Muscle layer of colon (tissue), 2 donors: Measurements from ENCODE around the gene ADIPOQ.
"Not testable (repeated sequence)": the region's sequence is repeated elsewhere in the genome, so short reads cannot be mapped to it uniquely, and the experiment has no call there.

Experiments used
- H3K27ac ChIP-seq: one replicate; pipeline ENCODE4 v1.7.0; 2013; ENCODE audit warnings: low read depth, mild to moderate bottlenecking, low read length, moderate library complexity
- H3K27me3 ChIP-seq, 2 donors: one replicate each; pipeline ENCODE4 v1.7.0; 2013; ENCODE audit warnings: low read length in 2 of 2, mild to moderate bottlenecking in 2 of 2; ENCODE audit not compliant: insufficient read depth in 2 of 2, control insufficient read depth in 1 of 2
- H3K36me3 ChIP-seq: one replicate; pipeline ENCODE4 v1.7.0; 2013; ENCODE audit warnings: mild to moderate bottlenecking, low read length; ENCODE audit not compliant: insufficient read depth
- H3K4me1 ChIP-seq: one replicate; pipeline ENCODE4 v1.7.0; 2013; ENCODE audit warnings: mild to moderate bottlenecking, low read length; ENCODE audit not compliant: insufficient read depth
- H3K4me3 ChIP-seq, 2 donors: one replicate each; pipeline ENCODE4 v1.7.0; 2013; ENCODE audit warnings: low read length in 2 of 2, low read depth in 1 of 2, mild to moderate bottlenecking in 1 of 2, moderate library complexity in 1 of 2
- H3K9ac ChIP-seq: one replicate; pipeline ENCODE4 v1.7.0; 2013; ENCODE audit warnings: low read length
- H3K9me3 ChIP-seq: one replicate; pipeline ENCODE4 v1.7.0; 2013; ENCODE audit warnings: mild to moderate bottlenecking, low read length
- donor health status: abdominal sarcoma.
- donor health status: Adenocarcinoma of cecum.

ADIPOQ gene

DNA sequence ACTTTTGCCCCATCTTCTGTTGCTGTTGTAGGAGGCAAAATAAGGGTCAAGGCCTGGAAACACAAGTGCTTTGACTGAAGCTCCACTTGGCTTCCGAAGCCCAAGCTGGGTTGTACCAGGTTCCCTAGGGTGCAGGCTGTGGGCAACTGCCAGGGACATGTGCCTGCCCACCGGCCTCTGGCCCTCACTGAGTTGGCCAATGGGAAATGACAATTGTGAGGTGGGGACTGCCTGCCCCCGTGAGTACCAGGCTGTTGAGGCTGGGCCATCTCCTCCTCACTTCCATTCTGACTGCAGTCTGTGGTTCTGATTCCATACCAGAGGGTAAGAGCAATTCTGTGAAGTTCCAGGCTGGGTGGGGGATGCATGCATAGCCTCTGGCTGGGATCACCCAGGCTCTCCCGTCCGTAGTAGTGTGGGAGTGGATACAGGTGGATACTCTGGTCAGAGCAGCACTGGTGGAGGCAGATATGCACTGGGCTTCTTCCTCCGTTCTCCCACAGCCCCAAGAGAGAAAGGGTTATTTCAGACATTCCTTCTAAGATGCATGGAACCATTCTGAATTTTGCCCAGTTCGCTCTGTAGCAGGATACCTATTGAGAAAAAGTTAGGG lies at the start of gene ADIPOQ:
Gene ADIPOQ, plus strand, starts transcription at position 285 of the 613 bp plus-strand sequence. CDS start 10,349 bp downstream, outside the sequence.
- no peak within 1 kb of the TSS for H3K4me3 ChIP-seq
- H3K27me3 ChIP-seq: no peaks in the 10 kb centered on the region
- no peaks in the 10 kb centered on the region for H3K36me3 ChIP-seq
- no peak within 1 kb of the TSS for H3K9ac ChIP-seq
- H3K27ac ChIP-seq: no peak within 1 kb of the TSS
- no peaks in the 10 kb centered on the region for H3K4me1 ChIP-seq
- H3K9me3 ChIP-seq: no peaks in the 10 kb centered on the region

- no peaks in the 10 kb centered on the region for H3K9me3 ChIP-seq
- H3K4me1 ChIP-seq: no peaks in the 10 kb centered on the region
- no peak overlapping the region for H3K4me3 ChIP-seq
- H3K36me3 ChIP-seq: peaks cover 19% of the 10 kb centered on the region
- H3K27me3 ChIP-seq: no peaks in the 10 kb centered on the region
- no peak overlapping the region for H3K27ac ChIP-seq
- no peak overlapping the region for H3K9ac ChIP-seq
Measured at GRCh38 chr3:186798239-186798874, 44.2 kb upstream of the ADIPOQ start.

DNA sequence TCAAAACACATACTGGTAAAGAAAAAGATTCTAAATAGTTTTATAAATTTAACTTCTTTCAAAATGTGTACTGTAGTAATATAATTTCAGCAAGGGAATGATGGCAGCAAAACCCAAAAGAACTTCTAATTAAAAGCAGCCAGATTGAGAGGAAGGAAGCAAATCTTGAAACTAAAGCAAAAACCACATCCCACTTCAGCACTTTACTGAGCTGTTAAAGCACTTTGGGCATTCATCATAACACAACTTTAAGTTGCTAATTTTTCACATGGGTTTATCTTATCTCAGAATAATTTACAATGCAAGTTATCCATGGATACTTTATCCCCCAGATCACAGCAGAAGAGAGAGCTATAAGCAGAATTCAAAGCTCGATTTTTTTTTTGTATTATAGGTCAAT lies 42.2 kb upstream of the ADIPOQ start:
- no peak overlapping the region for H3K4me3 ChIP-seq
- H3K9ac ChIP-seq: no peak overlapping the region
- peaks cover 19% of the 10 kb centered on the region for H3K36me3 ChIP-seq
- no peak overlapping the region for H3K27ac ChIP-seq
- H3K9me3 ChIP-seq: no peaks in the 10 kb centered on the region
- no peaks in the 10 kb centered on the region for H3K27me3 ChIP-seq
- H3K4me1 ChIP-seq: peaks cover 5% of the 10 kb centered on the region

- Histone ChIP-seq H3K27ac (no peak overlapping the region), H3K4me1 (peaks cover 15% of the 10 kb centered on the region), H3K27me3 (no peaks in the 10 kb centered on the region), H3K9me3 (no peaks in the 10 kb centered on the region), H3K36me3 (peaks cover 9% of the 10 kb centered on the region), H3K4me3 (no peak overlapping the region), H3K9ac (no peak overlapping the region)
Measured at GRCh38 chr3:186802701-186803100, 39.8 kb upstream of the ADIPOQ start.

DNA sequence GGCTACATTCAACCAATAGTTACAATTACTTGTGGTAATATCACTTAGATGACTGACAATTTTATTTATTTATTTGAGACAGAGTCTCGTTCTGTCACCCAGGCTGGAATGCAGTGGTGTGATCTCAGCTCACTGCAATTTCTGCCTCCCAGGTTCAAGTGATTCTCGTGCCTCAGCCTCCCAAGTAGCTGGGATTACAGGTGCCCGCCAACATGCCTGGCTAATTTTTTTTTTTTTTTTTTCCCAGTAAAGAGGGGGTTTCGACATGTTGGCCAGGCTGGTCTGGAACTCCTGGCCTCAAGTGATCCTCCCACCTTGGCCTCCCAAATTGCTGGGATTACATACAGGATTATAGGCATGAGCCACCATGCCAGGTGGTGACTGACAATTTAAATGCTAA lies 39.1 kb upstream of the ADIPOQ start:
- not testable (repeated sequence) for H3K27me3 ChIP-seq, H3K36me3 ChIP-seq, H3K9ac ChIP-seq, H3K4me3 ChIP-seq, H3K9me3 ChIP-seq, H3K27ac ChIP-seq
- peaks cover 15% of the 10 kb centered on the region for H3K4me1 ChIP-seq

DNA sequence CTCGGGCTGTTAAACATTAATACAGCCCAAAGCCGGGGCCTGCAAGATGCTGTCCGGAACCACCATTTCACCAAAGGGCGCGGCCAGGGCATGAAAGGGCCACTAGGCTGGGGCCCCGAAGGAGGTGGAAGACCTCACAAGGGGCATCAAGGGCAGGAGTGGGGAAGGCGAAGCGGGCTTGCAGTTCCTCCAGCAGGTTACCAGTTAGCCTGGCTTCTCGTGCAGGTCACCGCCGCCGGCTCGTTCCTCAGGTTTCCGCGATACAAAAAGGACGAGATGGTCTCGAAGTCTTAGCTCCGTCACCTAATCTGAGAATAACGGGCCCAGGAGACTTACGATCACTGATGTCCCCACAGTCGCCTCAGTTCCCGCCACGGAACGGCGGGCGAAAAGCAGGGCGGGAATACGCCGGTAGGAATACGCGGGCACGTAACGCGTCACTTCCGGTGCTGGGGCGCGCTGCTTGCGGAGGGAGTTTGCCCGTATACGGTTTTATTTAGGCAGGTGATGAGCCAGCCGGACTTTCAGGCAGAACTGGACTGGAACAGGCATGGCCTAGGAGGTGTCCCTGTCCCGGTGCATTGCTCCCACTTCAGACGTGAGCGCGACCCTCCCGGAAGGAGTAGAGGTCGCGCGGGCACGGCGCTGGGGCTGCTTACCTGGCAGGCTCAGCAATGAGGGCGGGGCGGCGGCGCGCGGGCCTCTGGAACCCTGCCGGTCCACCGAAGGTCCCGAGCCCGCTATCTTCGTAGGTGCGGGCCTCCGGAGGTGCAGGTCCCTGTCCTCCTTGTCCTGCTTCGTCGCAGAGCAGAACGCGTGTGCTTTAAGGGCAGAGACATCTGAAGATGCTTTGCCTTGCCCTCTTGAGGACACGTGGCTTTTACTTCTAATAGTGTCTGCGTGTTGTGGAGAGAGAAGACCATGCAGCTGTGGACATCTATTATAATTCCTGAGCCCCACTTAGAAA lies 36.1 kb upstream of the ADIPOQ start, which contains the start of gene RFC4:
Gene RFC4, minus strand, starts transcription at position 394 of the 967 bp plus-strand sequence. CDS start 1,769 bp downstream, outside the sequence.
- Histone ChIP-seq H3K27ac (peak within 1 kb of the TSS; percentile 38), H3K36me3 (peaks cover 4% of the 10 kb centered on the region)

DNA sequence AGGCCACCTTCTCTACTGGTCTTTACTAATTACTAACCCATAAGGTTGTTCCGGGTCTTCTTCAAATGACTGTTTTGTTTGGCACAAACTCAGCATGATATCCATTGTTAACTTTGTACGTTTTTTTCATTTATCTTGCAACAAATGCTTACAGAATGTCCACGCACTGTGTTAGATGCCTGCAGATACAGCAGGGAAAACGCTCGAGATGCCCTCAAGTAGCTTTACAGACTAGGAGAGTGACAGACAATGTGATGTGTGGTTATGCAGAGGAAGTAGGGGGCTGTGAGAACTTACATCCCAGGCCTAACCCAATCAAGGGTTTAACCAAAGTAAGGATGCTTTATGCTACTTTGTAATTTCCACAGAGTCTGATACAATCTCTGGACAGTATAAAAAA lies 35.3 kb upstream of the ADIPOQ start:
- Histone ChIP-seq H3K9me3 (no peaks in the 10 kb centered on the region), H3K27me3 (no peaks in the 10 kb centered on the region), H3K9ac (no peak overlapping the region), H3K4me1 (peaks cover 15% of the 10 kb centered on the region), H3K36me3 (peaks cover 4% of the 10 kb centered on the region), H3K27ac (no peak overlapping the region), H3K4me3 (peak overlapping the region; percentile 55 to 97)

More for the DNA sequence above, 36.1 kb upstream of the ADIPOQ start, which contains the start of gene RFC4:
- Histone ChIP-seq H3K9ac (peak within 1 kb of the TSS; percentile 93), H3K4me3 (peak within 1 kb of the TSS; percentile 55 to 97), H3K4me1 (peaks cover 15% of the 10 kb centered on the region), H3K9me3 (no peaks in the 10 kb centered on the region), H3K27me3 (no peaks in the 10 kb centered on the region)

GRCh38 chr3:186810336-186810996 lies 32.0 kb upstream of the ADIPOQ start:
- no peaks in the 10 kb centered on the region for H3K27me3 ChIP-seq
- H3K27ac ChIP-seq: no peak overlapping the region
- peaks cover 9% of the 10 kb centered on the region for H3K4me1 ChIP-seq
- no peaks in the 10 kb centered on the region for H3K9me3 ChIP-seq
- no peak overlapping the region for H3K9ac ChIP-seq
- H3K36me3 ChIP-seq: no peaks in the 10 kb centered on the region
- no peak overlapping the region for H3K4me3 ChIP-seq

DNA sequence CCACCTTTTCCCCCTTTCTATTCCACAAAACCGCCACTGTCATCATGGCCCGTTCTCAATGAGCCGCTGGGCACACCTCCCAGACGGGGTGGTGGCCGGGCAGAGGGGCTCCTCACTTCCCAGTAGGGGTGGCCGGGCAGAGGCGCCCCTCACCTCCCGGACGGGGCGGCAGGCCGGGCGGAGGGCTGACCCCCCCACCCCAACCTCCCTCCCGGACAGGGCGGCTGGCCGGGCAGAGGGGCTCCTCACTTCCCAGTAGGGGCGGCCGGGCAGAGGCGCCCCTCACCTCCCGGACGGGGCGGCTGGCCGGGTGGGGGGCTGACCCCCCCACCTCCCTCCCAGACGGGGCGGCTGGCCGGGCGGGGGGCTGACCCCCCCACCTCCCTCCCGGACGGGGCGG lies 31.2 kb upstream of the ADIPOQ start:
- H3K36me3 ChIP-seq: not testable (repeated sequence)

DNA sequence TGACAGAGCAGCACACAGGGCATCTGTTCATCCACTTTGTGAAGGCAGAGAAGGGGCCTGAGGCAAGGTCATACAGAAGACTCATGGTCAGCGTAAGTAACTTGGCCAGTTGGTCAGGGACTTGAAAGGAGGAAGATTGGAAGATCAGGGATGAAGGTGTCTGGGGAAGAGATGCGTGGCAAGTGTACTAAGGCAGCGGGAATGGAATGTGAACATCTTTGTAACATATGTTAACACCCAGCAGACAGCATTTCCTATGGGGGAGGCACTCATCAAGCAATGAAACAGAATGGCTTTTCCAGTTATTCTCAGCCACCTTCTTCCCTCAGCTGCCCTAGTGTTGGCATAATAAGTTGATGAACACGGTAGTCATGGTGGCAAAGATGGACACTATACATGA lies 28.4 kb upstream of the ADIPOQ start:
- H3K36me3 ChIP-seq: no peaks in the 10 kb centered on the region
- H3K9me3 ChIP-seq: no peaks in the 10 kb centered on the region
- H3K27ac ChIP-seq: no peak overlapping the region
- H3K4me3 ChIP-seq: no peak overlapping the region
- H3K9ac ChIP-seq: no peak overlapping the region
- no peaks in the 10 kb centered on the region for H3K4me1 ChIP-seq
- H3K27me3 ChIP-seq: no peaks in the 10 kb centered on the region

More for the DNA sequence above, 31.2 kb upstream of the ADIPOQ start:
- not testable (repeated sequence) for H3K9me3 ChIP-seq, H3K4me1 ChIP-seq, H3K27ac ChIP-seq, H3K9ac ChIP-seq, H3K27me3 ChIP-seq, H3K4me3 ChIP-seq

- Histone ChIP-seq H3K4me3 (no peak overlapping the region), H3K27me3 (no peaks in the 10 kb centered on the region), H3K27ac (no peak overlapping the region), H3K9me3 (no peaks in the 10 kb centered on the region), H3K4me1 (no peaks in the 10 kb centered on the region), H3K9ac (no peak overlapping the region), H3K36me3 (no peaks in the 10 kb centered on the region)
Measured at GRCh38 chr3:186815435-186815834, 27.1 kb upstream of the ADIPOQ start.
